ENCODE measurements around the gene SUZ12.
"Not testable (repeated sequence)": the region's sequence is repeated elsewhere in the genome, so short reads cannot be mapped to it uniquely, and the experiment has no call there.

The SUZ12 gene

GRCh38 chr17:31926100-31926729 is 10.6 kb upstream of the SUZ12 start:
- TF ChIP-seq CTCF (IDR thresholded peaks at IDR 0.05; ENCODE audit: low read depth, low read length, missing control alignments) = no peak
- no peak overlapping the region for H3K4me3 ChIP-seq (ENCODE audit: low read depth, low read length)
- no peak for DNase-seq (ENCODE audit: low read depth)
- in situ Hi-C loops (cut with HindIII; ENCODE audit: low sequenced_read_pairs) = no loop called here

- in situ Hi-C loops (cut with HindIII; ENCODE audit: low sequenced_read_pairs) = no loop called here
- no peak overlapping the region for H3K4me3 ChIP-seq (ENCODE audit: low read depth, low read length)
- TF ChIP-seq CTCF (IDR thresholded peaks at IDR 0.05; ENCODE audit: low read depth, low read length, missing control alignments) = no peak
- DNase-seq (ENCODE audit: low read depth) = no peak
These were observed 5.1 kb upstream of the SUZ12 start for GRCh38 chr17:31931756-31932155.

GRCh38 chr17:31935512-31935911 is 1.3 kb upstream of the SUZ12 start:
- no peak overlapping the region for H3K4me3 ChIP-seq (ENCODE audit: low read depth, low read length)
- DNase-seq (ENCODE audit: low read depth) = no peak
- no peak for TF ChIP-seq CTCF (IDR thresholded peaks at IDR 0.05; ENCODE audit: low read depth, low read length, missing control alignments)
- in situ Hi-C loops (cut with HindIII; ENCODE audit: low sequenced_read_pairs) = no loop called here

GRCh38 chr17:31937926-31938641 is 1.3 kb downstream of the SUZ12 start:
- H3K4me3 ChIP-seq (ENCODE audit: low read depth, low read length) = peak overlapping the region; percentile 45
- DNase-seq (ENCODE audit: low read depth); in situ Hi-C loops (cut with HindIII; ENCODE audit: low sequenced_read_pairs): not testable (repeated sequence)

- H3K4me3 ChIP-seq (ENCODE audit: low read depth, low read length); in situ Hi-C loops (cut with HindIII; ENCODE audit: low sequenced_read_pairs); DNase-seq (ENCODE audit: low read depth): not testable (repeated sequence)
These were observed 5.1 kb downstream of the SUZ12 start for GRCh38 chr17:31941916-31942315.

- DNase-seq (ENCODE audit: low read depth); H3K4me3 ChIP-seq (ENCODE audit: low read depth, low read length); in situ Hi-C loops (cut with HindIII; ENCODE audit: low sequenced_read_pairs): not testable (repeated sequence)
These were observed 5.6 kb downstream of the SUZ12 start for GRCh38 chr17:31942396-31942795.

GRCh38 chr17:31951953-31952352 is 15.1 kb downstream of the SUZ12 start:
- DNase-seq (ENCODE audit: low read depth); H3K4me3 ChIP-seq (ENCODE audit: low read depth, low read length); in situ Hi-C loops (cut with HindIII; ENCODE audit: low sequenced_read_pairs): not testable (repeated sequence)

- H3K4me3 ChIP-seq (ENCODE audit: low read depth, low read length); DNase-seq (ENCODE audit: low read depth); in situ Hi-C loops (cut with HindIII; ENCODE audit: low sequenced_read_pairs): not testable (repeated sequence)
These were observed 27.3 kb downstream of the SUZ12 start for GRCh38 chr17:31964131-31964530.

GRCh38 chr17:31967648-31968047 is 30.8 kb downstream of the SUZ12 start:
- DNase-seq (ENCODE audit: low read depth) = no peak
- TF ChIP-seq CTCF (IDR thresholded peaks at IDR 0.05; ENCODE audit: low read depth, low read length, missing control alignments) = no peak
- in situ Hi-C loops (cut with HindIII; ENCODE audit: low sequenced_read_pairs) = no loop called here
- H3K4me3 ChIP-seq (ENCODE audit: low read depth, low read length) = no peak overlapping the region

GRCh38 chr17:31970416-31970815 is 33.6 kb downstream of the SUZ12 start:
- H3K4me3 ChIP-seq (ENCODE audit: low read depth, low read length); in situ Hi-C loops (cut with HindIII; ENCODE audit: low sequenced_read_pairs); DNase-seq (ENCODE audit: low read depth): not testable (repeated sequence)

GRCh38 chr17:31974269-31975071 is 37.7 kb downstream of the SUZ12 start:
- in situ Hi-C loops (cut with HindIII; ENCODE audit: low sequenced_read_pairs); DNase-seq (ENCODE audit: low read depth); H3K4me3 ChIP-seq (ENCODE audit: low read depth, low read length): not testable (repeated sequence)

- H3K4me3 ChIP-seq (ENCODE audit: low read depth, low read length); DNase-seq (ENCODE audit: low read depth); in situ Hi-C loops (cut with HindIII; ENCODE audit: low sequenced_read_pairs): not testable (repeated sequence)
These were observed 38.6 kb downstream of the SUZ12 start for GRCh38 chr17:31975391-31975790.

Data from astrocyte of the cerebellum (primary cell).